Lower leg skin (tissue), 3 donors: ENCODE data around the gene NUDT9.

Experiments
- CTCF ChIP-seq, 3 donors: fragments of 450-650 bp; IDR thresholded peaks; one replicate each; pipeline ENCODE4 v1.5.1; 2016; ENCODE audit warnings: antibody characterized with exemption in 3 of 3, mild to moderate bottlenecking in 3 of 3, moderate library complexity in 2 of 3
- POLR2A ChIP-seq, 2 donors: fragments of 450-650 bp; IDR thresholded peaks; one replicate each; pipeline ENCODE4 v1.6.1; 2016 to 2017; ENCODE audit warnings: antibody characterized with exemption in 2 of 2, mild to moderate bottlenecking in 1 of 2, moderate library complexity in 1 of 2

- TF ChIP-seq CTCF (IDR thresholded peaks at IDR 0.05), result no peak
- TF ChIP-seq POLR2A (IDR thresholded peaks at IDR 0.05), result no peak
These were observed 22.4 kb upstream of the NUDT9 start for GRCh38 chr4:87399954-87400353.
